ENCODE measurements around the gene CCDC159.

The CCDC159 gene

GRCh38 chr19:11382898-11383705 is 36.8 kb downstream of the CCDC159 start:
- FAIRE-seq (no peak), DNase-seq (ENCODE audit: insufficient read length) (peak; percentile 39)
- no peak for TF ChIP-seq POLR2AphosphoS5 (IDR thresholded peaks at IDR 0.05; ENCODE audit: low read depth, low read length)
- TF ChIP-seq POLR2A (IDR thresholded peaks at IDR 0.05; ENCODE audit: low read depth, low read length), result no peak
- TF ChIP-seq TAF1 (IDR thresholded peaks at IDR 0.05; ENCODE audit: borderline replicate concordance, low read depth, low read length), result no peak

GRCh38 chr19:11383706-11384048 is 37.4 kb downstream of the CCDC159 start:
- DNase-seq (ENCODE audit: insufficient read length) (no peak), FAIRE-seq (no peak)

DNA sequence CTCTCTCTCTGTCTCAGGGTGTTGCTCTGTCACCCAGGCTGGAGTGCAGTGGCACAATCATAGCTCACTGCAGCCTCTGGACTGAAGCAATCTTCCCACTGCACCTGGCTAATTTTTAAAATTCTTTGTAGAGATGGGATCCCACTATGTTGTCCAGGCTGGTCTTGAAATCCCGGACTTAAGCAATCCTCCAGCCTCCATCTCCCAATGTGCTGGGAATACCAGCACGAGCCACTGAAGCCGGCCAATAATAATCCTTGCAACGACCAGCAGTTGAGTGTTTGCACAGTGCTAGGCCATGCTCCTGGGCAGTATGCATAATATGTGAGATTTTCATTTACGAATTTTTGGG is 38.4 kb downstream of the CCDC159 start:
- DNase-seq (ENCODE audit: insufficient read length), result no peak
- FAIRE-seq, result no peak
- TF ChIP-seq POLR2A (IDR thresholded peaks at IDR 0.05; ENCODE audit: low read depth, low read length) (no peak), TAF1 (IDR thresholded peaks at IDR 0.05; ENCODE audit: borderline replicate concordance, low read depth, low read length) (no peak), POLR2AphosphoS5 (IDR thresholded peaks at IDR 0.05; ENCODE audit: low read depth, low read length) (no peak)

More at GRCh38 chr19:11383706-11384048, 37.4 kb downstream of the CCDC159 start:
- no peak for TF ChIP-seq TAF1 (IDR thresholded peaks at IDR 0.05; ENCODE audit: borderline replicate concordance, low read depth, low read length)
- no peak for TF ChIP-seq POLR2A (IDR thresholded peaks at IDR 0.05; ENCODE audit: low read depth, low read length)

DNA sequence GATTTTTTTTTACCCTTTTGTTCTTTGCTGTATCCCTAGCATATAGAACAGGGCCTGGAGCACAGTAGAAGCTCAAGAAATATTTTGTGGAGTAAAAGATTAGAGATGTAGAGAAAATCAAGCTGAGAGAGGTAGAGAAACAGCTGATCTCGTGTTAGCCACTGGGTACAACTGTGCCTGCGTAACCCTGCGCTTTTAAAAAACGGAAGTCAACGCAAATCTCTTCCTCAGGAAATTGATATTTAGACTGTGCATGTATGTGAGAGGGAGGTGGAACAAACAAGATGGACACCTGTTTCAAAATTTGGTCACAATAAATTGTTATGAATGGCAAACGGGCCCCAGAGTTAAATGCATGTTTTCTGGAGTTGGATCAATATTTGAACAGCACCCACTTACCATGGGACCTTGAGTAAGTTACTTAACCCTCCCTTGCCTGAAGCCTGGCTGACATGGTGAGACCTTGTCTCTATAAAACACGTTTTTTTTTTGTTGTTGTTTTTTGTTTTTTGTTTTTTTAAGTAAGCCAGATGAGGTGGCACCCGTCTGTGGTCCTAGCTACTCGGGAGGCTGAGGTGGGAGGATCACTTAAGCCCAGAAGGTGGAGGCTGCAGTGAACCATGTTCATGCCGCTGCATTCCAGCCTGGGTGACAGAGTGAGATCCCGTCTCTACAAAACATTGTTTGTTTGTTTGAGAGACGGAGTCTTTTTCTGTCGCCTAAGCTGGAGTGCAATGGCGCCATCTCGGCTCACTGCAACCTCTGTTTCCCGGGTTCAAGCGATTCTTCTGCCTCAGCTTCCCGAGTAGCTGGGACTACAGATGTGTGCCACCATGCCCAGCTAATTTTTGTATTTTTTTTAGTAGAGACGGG is 41.1 kb downstream of the CCDC159 start:
- no peak for FAIRE-seq
- no peak for DNase-seq (ENCODE audit: insufficient read length)
- TF ChIP-seq TAF1 (IDR thresholded peaks at IDR 0.05; ENCODE audit: borderline replicate concordance, low read depth, low read length), result no peak
- no peak for TF ChIP-seq POLR2A (IDR thresholded peaks at IDR 0.05; ENCODE audit: low read depth, low read length)
- TF ChIP-seq POLR2AphosphoS5 (IDR thresholded peaks at IDR 0.05; ENCODE audit: low read depth, low read length), result no peak

DNA sequence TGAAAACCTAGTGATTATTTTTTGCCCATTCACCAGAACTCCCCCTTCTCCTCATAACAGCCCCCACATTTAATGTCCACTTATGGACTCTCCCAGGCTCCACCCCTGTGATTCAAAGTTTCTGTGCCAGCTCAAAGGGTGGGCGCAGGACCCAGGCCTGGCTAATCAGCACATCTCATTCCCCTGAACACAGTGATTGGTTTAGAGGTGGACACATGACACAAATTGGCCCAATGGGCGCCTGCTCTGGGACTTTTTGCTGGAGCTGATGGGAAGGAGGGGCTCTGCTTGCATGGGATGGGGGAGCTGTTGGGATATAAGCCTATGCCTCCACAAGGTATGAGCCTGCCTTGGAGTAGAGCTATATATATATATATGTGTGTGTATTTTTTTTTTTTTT is 44.0 kb downstream of the CCDC159 start:
- no peak for TF ChIP-seq POLR2AphosphoS5 (IDR thresholded peaks at IDR 0.05; ENCODE audit: low read depth, low read length)
- no peak for TF ChIP-seq TAF1 (IDR thresholded peaks at IDR 0.05; ENCODE audit: borderline replicate concordance, low read depth, low read length)
- no peak for TF ChIP-seq POLR2A (IDR thresholded peaks at IDR 0.05; ENCODE audit: low read depth, low read length)
- DNase-seq (ENCODE audit: insufficient read length) (no peak), FAIRE-seq (no peak)

DNA sequence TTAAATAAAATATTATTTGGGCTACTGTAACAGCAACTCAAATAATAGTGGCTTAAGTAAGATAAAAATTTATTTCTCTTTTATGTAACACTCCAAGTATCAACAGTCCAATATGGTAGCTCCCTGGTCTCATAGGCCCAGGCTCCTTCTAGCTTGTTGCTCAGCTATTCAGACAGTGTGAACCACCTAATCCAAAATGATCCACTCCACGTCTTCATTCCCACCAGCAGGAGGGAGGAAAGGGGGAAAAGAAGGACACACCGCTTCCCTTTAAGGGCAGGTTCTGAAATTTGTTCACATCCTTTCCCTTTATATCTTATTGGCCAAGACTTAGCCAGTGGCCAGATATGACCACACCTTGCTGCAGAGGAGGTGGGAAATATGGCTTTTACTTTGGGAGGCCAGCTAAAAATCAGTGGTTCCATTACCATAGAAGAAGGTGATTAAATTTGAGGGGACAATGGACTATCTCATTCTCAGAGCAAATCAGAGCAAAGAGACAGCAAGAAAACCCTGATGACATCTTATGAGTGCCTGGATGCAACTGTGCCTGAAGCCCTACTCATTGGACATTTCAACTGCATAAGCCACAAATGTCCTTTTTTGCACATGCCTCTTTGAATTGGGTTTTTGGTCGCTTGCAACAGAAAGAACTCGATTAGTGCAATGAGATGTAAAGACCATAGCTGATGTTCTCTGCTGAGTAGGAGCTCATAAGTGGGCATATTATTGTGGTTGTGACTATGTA is 44.8 kb downstream of the CCDC159 start:
- FAIRE-seq (no peak), DNase-seq (ENCODE audit: insufficient read length) (no peak)
- TF ChIP-seq TAF1 (IDR thresholded peaks at IDR 0.05; ENCODE audit: borderline replicate concordance, low read depth, low read length) (no peak), POLR2A (IDR thresholded peaks at IDR 0.05; ENCODE audit: low read depth, low read length) (no peak), POLR2AphosphoS5 (IDR thresholded peaks at IDR 0.05; ENCODE audit: low read depth, low read length) (no peak)

GRCh38 chr19:11397089-11397610 is 50.8 kb downstream of the CCDC159 start:
- TF ChIP-seq TAF1 (IDR thresholded peaks at IDR 0.05; ENCODE audit: borderline replicate concordance, low read depth, low read length), result no peak
- no peak for TF ChIP-seq POLR2A (IDR thresholded peaks at IDR 0.05; ENCODE audit: low read depth, low read length)
- TF ChIP-seq POLR2AphosphoS5 (IDR thresholded peaks at IDR 0.05; ENCODE audit: low read depth, low read length), result no peak
- no peak for FAIRE-seq
- DNase-seq (ENCODE audit: insufficient read length), result no peak

DNA sequence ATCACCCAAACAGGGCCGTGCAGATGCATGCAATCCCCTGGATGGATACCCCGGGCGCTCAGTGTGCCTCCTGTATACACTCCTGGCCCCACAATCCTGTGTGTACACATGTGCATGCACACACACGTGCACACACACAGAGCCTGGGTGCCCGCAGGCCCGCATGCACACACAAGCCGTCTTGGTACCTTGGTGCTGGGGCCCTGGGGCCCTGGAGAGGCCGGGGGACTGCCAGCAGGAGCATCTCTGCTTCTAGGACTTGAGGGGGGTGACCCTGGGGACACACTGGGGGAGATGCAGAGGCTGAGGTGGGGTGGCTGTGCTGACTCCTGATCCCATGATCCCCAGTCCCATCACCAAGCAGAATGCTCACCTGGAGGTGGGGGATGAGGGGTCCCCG is 53.3 kb downstream of the CCDC159 start:
- FAIRE-seq, result no peak
- DNase-seq (ENCODE audit: insufficient read length), result no peak
- TF ChIP-seq POLR2A (IDR thresholded peaks at IDR 0.05; ENCODE audit: low read depth, low read length), result no peak

GRCh38 chr19:11400798-11401197 is 54.5 kb downstream of the CCDC159 start:
- FAIRE-seq, result no peak
- TF ChIP-seq POLR2AphosphoS5 (IDR thresholded peaks at IDR 0.05; ENCODE audit: low read depth, low read length) (no peak), POLR2A (IDR thresholded peaks at IDR 0.05; ENCODE audit: low read depth, low read length) (no peak), TAF1 (IDR thresholded peaks at IDR 0.05; ENCODE audit: borderline replicate concordance, low read depth, low read length) (no peak)
- DNase-seq (ENCODE audit: insufficient read length), result no peak

- DNase-seq (ENCODE audit: insufficient read length) (no peak), FAIRE-seq (no peak)
- TF ChIP-seq TAF1 (IDR thresholded peaks at IDR 0.05; ENCODE audit: borderline replicate concordance, low read depth, low read length), result no peak
- no peak for TF ChIP-seq POLR2A (IDR thresholded peaks at IDR 0.05; ENCODE audit: low read depth, low read length)
- no peak for TF ChIP-seq POLR2AphosphoS5 (IDR thresholded peaks at IDR 0.05; ENCODE audit: low read depth, low read length)
Observed at GRCh38 chr19:11401808-11402543, 55.7 kb downstream of the CCDC159 start.
